GM19023 (cell line): Measurements from ENCODE around the gene RNASE11.
A peak's percentile ranks its signal among the peaks of the same experiment; 100 is the strongest.
"Not testable (repeated sequence)": the region's sequence is repeated elsewhere in the genome, so short reads cannot be mapped to it uniquely, and the experiment has no call there.

Experiments
- ATAC-seq: cut with Tn5 transposase; IDR thresholded peaks from one replicate; pipeline ENCODE4 v1.9.1; 2021; ENCODE audit warnings: mild to moderate bottlenecking, moderate library complexity; ENCODE audit not compliant: unreplicated experiment

The RNASE11 gene

DNA sequence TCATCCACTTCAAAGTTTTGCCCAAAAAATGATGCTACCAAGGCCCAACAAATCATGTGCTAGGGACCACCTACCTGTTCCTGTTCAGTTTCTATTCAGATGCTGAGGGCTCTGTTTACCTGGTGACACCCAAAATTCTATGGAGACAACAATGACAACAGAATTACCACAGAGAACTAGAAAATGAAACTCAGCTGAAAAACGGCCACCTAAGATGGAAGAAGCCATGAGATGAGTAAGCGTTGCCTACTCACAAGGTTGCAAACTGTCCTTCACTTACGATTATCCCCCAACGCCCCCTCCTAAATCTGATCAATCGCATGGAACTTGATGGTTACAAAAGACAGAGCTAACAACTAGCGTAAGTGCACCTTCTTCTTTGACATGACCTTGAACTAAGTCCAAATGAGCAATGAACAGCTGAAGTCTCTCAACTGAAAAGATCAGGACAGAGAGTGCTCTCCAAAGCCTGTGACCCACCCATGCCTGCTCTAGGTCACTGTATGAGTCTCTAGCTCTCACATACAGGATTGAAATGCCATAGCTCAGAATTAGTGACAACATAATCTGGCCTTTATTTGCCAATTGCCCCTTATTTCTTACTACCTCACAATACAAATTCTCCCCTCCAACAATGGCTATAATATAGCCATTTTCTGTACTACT, at the start of gene RNASE11:
Gene RNASE11 (minus strand): TSS at position 513 of the 666 bp plus-strand sequence.
- ATAC-seq: no peak

DNA sequence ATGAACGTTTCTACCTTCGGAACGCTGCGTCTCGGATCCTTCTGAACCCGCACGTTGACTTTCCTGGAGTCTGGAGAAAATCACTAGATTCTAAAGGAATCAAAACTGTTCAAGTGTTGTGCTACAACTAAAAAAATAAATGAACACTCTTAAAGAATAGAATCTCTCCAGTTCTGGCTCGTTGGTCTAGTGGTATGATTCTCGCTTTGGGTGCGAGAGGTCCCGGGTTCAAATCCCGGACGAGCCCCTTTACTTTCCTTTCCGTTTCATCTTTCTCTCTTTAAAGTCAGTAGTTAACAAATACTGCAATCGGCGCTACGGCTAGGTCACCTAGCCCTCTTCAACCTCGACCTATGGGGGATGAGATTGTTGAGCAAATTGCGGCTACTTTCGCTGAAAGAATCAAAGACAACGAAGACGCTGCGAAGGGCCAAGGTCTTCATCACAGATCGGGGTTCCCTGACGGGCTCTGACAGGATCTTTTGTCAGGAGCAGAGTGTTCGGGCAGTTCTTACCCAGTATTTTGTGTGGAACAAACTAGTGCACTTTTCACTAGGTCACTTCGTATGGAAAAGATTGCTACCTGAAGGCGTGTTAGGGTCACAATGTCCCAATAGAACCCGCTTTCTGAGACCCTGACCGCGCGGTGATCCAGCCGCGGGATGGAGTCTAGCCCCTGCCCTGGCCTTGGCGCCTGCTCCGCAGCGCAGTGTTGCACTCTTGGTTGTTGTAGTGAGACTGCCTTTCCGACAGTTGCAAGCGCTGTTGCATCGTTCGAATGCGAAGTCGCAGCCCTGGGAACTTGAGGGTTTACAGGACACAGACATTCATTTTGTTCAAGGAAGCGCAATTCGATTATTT, 45.3 kb upstream of the RNASE11 start:
- ATAC-seq: peak; percentile 62

DNA sequence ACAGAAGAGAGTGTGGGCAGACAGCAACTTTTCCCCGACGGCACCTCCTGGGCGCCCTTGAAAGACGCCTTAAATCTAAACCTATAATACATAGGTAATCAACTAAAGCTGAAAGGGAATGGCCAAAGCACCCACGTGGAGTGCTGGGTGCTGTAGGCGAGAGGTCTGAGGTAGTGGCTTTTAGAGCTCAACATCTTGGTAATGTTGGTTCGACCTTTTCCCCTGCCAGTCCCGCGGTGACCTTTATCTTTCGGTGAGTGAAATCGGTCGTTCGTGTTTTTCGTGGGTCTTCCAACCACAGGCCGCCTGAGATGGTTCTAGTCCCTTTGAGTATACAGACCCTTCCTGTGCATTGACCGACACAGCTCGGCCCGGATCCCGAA, 44.6 kb upstream of the RNASE11 start:
- ATAC-seq: peak; percentile 25

DNA sequence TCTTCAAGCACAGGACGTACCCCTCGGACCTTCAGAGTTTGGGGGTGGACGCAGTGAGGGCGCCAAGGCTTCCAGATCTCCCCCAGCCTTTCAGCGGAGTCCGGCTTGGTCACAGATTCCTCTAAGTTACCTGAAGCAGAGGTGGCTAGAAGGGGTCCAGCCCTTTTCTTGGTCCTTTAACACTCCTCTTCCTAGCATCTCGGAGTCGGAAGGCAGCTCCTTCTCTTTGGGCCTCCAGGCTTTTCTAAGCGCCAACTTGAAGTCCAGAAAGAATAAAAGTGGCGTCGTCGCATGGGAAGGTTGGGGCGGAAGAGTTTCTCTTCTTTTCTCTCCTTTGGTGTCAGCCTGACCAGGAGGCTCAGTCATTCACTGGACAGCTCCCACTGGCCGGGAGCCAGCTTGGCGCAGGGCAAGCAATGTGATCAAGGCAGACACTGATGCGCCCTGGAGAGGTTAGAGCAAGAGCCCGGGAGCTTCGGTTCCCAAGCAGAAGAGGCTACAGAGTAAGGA, 44.1 kb upstream of the RNASE11 start:
- ATAC-seq: no peak

DNA sequence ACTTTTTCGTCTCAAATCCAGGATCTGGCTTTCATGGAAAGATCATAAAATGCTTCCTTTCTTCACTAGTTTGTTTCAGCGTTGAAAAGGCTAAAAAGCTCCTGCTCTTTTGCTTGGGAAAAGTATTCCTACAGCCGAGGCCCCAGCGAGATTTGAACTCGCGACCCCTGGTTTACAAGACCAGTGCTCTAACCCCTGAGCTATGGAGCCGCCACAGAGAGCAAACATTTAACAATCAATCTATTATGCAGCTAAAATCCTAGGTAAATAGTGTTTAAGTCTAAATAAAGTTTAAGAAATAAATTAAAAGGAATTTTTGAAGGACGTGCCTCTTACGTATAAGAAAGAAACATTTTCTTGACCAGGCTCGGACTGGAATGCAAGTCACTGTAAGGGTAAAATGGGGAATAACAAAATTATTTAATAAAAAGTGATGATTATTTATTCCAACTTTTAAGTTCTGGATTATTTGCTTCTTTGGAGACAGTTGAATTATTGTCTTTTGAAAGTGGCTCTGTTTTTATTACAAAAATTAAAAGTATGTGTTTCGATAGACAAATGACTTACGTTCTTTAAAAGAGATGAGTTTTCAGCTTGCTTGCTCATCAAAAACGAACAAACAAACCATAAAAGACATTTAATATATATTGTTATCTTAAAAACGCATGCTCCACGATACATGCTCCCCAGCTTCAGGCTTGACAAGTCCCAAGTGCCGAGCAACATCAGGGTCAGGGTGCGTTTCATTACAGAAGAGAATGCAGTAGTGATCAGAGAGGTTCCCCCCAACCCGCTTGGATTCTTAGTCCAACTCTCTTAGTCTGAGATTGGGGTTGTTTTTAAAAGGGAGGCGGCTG, 43.5 kb upstream of the RNASE11 start:
- no peak for ATAC-seq

DNA sequence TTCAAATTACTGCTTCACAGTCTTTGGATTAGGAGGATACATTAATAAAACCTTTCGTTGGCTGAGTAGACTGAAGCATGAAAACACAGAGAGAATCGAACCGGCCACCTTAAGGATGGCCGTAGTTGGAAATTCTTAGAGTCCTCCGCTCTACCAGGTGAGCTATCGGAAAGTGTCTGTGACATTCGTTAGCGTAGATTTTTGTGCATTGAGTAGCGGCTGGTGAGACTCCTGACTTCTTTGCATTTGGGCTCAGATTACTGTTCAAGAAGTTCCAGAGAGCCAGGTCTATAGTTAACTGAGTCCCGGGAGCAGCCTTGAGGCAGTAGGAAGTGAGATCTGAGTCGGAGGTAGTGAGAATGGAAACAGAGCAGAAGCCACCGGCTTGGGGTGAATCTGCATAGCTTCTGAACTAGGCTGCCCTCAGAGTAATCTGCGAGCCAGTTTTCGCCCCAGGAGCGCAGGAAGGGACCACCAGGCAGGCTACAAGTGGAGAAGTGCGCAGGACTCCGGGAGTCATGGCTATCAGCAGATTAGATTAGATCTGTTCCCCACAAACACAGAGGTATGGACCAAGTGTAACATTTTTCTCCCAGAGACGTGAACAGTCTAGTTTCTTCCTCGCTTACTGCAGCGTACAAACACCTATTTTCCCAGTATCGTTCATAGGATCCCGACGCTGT, 42.7 kb upstream of the RNASE11 start:
- ATAC-seq: no peak

DNA sequence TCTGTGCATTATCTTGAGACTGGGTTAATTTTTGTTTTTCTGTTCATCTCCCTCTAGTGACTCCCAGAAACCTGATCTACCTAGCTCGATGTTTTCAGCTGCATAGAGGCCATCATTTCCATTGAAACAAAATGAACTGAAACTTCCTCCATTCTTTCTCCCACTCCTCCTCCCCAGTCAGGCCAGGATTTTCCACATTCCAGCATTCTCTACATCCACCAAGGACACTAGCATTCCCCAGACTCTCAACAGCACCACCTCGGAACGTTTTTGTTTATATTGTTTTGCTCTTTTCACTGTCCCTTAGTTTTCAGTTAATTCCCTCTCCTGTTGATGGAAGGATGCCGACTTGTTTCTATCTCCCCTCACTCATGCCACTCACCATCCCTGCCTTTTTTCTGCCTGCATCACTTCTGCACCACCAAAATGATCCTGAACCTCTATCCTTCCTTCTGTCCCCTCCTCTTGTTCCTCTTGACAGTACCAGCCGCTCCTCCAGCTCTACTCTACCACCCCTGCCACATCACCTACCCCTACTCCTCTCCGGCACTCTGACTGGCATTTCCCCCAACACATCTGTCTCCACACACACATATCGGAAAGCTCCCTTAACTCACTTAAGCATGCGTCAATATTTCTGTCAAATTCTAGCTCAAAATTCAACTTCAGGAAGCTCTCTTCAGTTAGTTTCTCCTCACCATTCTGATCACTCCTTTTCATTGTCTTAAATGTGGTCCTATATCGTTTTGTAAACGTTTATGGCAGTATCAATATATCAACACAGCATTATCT, 40.5 kb upstream of the RNASE11 start:
- no peak for ATAC-seq

DNA sequence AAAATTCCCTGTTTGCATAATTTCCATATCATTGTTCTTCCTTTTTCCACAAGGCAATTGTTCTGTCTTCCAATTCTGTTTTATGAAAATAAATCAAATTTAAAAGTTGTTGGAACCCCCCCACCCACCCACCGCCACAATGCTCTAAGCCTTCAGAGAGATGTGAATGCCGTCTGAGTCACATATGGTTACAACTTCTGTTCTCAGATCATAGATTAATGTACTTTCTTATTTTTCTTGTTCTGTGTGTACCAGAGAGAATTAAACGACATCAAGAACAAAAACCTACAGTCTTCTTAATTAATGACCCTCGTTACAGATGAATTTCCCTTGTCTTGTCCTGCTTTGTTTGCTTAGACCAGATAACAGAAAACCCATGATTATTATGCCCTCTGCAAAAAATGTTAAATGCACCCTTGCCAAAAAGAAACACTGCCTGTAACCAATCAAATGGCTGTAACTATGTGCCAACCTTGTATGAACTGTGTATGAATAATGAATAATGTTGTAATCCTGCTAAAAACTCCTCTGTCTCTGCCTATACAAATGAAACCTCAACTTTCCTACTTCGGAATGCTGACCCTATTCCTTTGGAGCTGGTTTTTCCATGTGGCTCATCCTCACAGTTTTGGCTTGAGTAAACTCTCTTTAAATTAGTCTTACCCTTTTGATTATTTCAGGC, 39.7 kb upstream of the RNASE11 start:
- no peak for ATAC-seq

DNA sequence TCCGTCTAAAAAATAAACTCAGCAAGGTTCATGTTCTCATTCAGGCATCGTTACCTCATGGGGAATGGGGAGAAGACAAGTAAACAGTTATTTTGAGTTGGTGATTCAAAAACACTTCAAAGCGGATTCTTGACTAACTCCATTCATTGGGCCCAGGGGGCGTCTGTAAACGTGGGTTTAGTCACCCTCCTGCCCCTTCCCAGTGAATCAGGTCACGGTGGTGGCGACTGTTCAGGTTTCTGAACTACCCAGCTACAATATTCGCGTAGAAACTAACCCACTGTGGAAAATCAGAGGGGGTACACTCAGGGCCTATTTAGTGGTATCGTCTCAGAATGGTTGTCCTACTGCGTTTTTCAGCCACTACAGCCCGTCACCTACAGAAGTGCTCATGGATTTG, 38.5 kb upstream of the RNASE11 start:
- ATAC-seq: no peak

DNA sequence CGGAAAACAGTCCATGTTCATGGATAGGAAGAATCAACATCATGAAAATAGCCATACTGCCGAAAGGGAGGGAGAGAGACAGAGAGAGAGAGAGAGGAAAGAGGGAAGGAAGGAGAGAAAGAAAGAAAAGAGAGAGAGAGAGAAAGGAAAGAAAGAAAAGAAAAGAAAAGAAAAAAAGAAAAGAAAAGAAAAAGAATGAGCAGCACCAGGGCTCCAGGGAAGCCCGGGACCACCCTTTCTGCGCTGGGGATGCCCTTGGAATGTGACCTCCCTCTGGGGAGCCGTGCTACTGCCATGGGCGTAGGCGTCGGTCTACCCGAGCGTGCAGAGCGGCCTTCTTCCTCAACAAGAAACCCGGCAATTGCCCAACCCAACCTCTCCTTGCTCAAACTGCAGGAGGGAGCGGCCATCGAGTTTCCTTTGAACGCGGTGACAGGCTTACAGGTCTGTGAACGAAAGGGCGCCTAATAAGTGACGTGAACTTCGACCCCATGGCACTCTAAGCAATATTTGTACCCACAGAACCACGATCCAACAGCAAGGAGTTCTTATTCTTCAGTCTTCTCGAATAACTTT, 36.8 kb upstream of the RNASE11 start:
- ATAC-seq: no peak

DNA sequence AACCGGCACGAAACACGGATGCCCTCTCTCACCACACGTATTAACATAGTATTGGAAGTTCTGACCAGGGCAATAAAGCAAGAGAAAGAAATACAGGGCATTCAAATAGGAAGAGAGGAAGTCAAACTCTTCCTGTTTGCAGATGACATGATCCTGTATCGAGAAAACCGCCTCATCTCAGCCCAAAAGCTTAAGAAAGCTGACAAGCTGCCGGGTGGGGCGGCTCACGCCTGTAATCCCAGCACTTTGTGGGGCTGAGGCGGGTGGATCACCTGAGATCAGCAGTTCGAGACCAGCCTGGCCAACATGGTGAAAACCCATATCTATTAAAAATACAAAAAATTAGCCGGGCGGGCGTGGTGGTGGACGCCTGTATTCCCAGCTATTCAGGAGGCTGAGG, 36.0 kb upstream of the RNASE11 start:
- ATAC-seq: no peak

DNA sequence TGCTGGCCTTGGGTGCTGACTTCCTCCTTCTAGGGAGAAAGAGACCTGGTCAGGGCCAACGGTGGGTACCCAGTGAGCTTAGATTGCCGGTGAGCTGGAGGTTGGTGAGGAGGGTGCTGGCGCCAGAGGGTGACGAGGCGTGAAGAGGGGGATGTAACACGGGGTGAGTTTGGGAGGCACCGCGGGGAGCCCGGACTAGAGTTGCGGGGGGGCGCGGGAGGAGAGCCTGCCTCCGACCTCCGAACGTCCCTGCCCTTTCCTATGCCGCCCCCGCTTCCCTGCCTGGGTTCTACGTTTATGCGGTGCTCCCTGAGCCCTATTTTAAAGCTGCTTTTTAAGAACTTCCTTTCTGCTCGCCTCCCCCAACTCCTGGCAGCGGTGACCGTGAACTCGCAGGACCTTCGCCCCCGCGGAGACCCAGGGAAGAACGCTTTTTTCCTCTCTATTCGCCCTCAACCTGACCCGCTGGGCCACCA, 35.1 kb upstream of the RNASE11 start:
- ATAC-seq: no peak

DNA sequence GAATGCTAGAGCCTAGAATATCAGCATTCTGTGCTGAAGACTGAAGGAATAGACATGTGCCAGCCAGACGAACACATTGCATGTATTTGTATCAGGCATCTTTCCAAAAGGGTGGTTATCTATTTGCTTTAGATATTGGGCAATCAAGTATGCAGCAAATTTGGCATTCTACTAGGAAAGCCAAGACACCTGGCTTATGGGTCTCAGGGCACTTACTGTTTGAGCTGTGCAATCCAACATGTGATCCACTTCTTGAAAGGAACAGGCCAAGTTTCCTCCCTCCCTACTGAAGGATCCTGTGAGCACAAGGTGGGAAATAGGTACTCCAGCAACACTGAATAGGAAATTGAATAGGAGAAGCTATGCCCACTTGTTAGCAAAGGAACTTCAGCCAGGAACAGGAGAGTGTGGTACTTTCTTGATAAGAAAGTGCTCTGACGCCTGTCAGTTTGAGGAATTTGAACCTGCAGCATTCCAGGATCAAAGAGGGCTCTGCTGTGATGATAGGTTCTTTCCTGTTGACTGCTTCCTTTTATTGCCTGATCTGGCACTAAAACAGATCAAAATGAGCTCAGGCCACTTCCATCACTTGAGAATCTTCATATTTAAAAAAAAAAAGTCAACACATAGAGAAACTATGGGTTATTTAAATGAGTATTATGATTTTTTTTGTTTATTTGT, 33.1 kb upstream of the RNASE11 start:
- no peak for ATAC-seq

DNA sequence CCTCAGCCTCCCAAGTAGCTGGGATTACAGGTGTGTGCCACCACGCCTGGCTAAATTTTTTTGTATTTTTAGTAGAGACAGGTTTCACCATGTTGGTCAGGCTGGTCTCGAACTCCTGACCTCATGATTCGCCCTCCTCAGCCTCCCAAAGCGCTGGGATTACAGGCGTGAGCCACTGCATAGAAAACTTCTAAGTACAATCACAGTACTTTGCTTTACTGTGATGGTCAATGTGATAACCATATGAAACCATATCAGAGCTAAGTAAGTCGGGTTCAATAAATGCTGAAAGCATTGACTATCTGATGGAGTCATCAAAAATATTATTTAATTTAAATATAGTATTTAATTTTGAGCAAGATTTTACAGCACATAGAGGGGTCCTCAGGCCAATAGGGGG, 31.9 kb upstream of the RNASE11 start:
- not testable (repeated sequence) for ATAC-seq

DNA sequence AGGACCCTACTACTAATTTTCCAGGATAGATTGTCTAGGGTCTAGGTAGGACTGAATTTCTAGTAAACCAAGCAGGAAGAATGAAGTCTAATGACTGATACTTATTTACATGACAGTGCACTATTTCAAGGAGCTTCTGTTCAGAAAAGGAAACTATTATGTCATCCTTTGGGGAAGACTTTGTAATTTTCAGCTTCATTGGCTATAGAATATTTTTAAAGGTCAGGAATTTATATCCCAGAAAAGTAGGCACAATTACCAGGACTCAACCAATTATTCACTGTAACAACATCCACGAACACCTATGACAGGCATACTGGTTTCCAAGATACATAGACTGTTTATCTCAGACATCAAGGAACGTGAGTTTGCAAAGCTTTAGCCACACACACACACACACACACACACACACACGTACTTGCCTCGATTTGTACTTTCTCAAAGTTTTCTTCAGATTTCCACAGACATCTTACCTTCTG, 30.5 kb upstream of the RNASE11 start:
- ATAC-seq: no peak

DNA sequence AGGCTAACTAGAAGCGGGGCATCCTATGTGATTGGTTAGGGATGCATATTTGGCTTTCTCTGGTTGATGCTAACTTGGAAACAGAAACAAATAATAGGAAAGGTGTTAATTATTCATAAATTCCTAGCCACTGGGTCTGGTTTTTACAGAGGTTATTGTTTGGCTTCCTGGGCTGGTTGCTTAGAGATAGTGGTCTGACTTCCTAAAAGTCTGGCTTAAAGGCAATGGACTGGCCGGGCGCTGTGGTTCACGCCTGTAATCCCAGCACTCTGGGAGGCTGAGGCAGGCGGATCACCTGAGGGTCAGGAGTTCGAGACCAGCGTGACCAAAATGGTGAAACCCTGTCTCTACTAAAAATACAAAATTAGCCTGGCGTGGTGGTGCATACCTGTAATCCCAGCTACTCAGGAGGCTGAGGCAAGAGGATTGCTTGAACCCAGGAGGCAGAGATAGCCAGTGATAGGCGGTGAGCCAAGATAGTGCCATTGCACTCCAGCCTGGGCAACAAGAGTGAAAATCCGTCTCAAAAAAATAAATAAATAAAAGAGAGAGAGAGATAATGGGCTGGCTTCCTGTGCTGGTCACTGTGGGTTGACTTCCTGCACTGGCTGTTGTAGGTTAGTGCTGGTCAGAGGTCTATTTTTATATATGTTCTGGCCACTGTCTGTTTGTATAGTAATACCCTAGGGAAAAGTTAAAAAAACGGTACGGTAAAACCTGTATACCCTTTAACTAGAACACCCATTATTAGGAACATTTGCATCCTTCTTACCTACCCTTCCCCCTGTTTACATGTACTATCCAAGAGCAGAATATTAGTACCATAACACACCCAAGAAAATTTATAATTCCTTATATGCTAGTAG, 29.6 kb upstream of the RNASE11 start:
- no peak for ATAC-seq

DNA sequence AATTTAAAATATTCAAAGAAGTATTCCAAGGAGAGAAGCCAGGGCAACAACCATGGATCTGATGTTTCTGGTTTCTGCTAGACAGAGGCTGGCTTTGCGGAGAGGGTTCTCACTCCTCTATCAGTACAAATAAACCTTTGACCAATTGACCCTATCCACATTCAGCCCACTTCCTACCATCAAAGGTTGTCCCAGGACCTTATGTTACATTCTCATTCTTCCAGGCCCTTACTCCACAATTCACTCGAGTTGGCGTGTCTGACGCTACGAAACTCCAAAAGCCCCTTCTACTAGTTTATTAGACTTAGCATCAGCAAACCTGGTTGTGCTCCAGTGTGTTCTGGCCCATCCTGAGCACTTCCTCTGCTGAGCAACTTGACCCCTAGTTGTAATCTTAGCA, 28.2 kb upstream of the RNASE11 start:
- ATAC-seq: no peak
